HG03066 (cell line): ENCODE data around the gene SERINC5.
"Not testable (repeated sequence)": the region's sequence is repeated elsewhere in the genome, so short reads cannot be mapped to it uniquely, and the experiment has no call there.

Source experiments
- ATAC-seq: cut with Tn5 transposase; IDR thresholded peaks from one replicate; pipeline ENCODE4 v1.9.1; 2021; ENCODE audit warnings: low read depth; ENCODE audit not compliant: unreplicated experiment

The SERINC5 gene

GRCh38 chr5:80181618-80182211 is 74.1 kb downstream of the SERINC5 start:
- no peak for ATAC-seq

- no peak for ATAC-seq
Measured at GRCh38 chr5:80177236-80177635, 78.6 kb downstream of the SERINC5 start.

- no peak for ATAC-seq
Measured at GRCh38 chr5:80175337-80175736, 80.5 kb downstream of the SERINC5 start.

- no peak for ATAC-seq
Measured at GRCh38 chr5:80174790-80175189, 81.1 kb downstream of the SERINC5 start.

GRCh38 chr5:80172067-80172695 is 83.7 kb downstream of the SERINC5 start:
- no peak for ATAC-seq

GRCh38 chr5:80170117-80170535 is 85.7 kb downstream of the SERINC5 start:
- no peak for ATAC-seq

- no peak for ATAC-seq
Measured at GRCh38 chr5:80168388-80169028, 87.3 kb downstream of the SERINC5 start.

GRCh38 chr5:80165452-80165851 is 90.4 kb downstream of the SERINC5 start:
- ATAC-seq, result no peak

GRCh38 chr5:80161165-80161564 is 94.7 kb downstream of the SERINC5 start:
- no peak for ATAC-seq

GRCh38 chr5:80160242-80160641 is 95.6 kb downstream of the SERINC5 start:
- no peak for ATAC-seq

GRCh38 chr5:80159133-80159815 is 96.6 kb downstream of the SERINC5 start:
- ATAC-seq, result no peak

GRCh38 chr5:80156156-80156555 is 99.7 kb downstream of the SERINC5 start:
- ATAC-seq, result no peak

GRCh38 chr5:80154749-80155148 is 101.1 kb downstream of the SERINC5 start:
- ATAC-seq, result no peak

- not testable (repeated sequence) for ATAC-seq
Measured at GRCh38 chr5:80154289-80154688, 101.6 kb downstream of the SERINC5 start.

- no peak for ATAC-seq
Measured at GRCh38 chr5:80153586-80154126, 102.2 kb downstream of the SERINC5 start.

- ATAC-seq, result no peak
Measured at GRCh38 chr5:80152778-80153177, 103.1 kb downstream of the SERINC5 start.

- no peak for ATAC-seq
Measured at GRCh38 chr5:80151890-80152289, 104.0 kb downstream of the SERINC5 start.

- ATAC-seq, result no peak
Measured at GRCh38 chr5:80150731-80151130, 105.1 kb downstream of the SERINC5 start.

- ATAC-seq, result no peak
Measured at GRCh38 chr5:80149161-80149609, 106.7 kb downstream of the SERINC5 start.

GRCh38 chr5:80147119-80147815 is 108.6 kb downstream of the SERINC5 start:
- no peak for ATAC-seq
